Activated CD8-positive, alpha-beta memory T cell treated with anti-CD3 and anti-CD28 coated beads for 1 hour (primary cell): ENCODE results near the gene PDE6G.

ENCODE experiments used
- DNase-seq, 2 donors: peaks; one replicate each; pipeline ENCODE4 v3.0.0-alpha.2; 2020; ENCODE audit warnings: low read depth in 1 of 2; ENCODE audit errors: extremely low read depth in 1 of 2

Gene PDE6G

GRCh38 chr17:81664051-81664470 lies 7.7 kb upstream of the PDE6G start:
- no peak for DNase-seq

GRCh38 chr17:81662002-81662401 lies 5.7 kb upstream of the PDE6G start:
- no peak for DNase-seq

- no peak for DNase-seq
Measured at GRCh38 chr17:81660441-81660840, 4.1 kb upstream of the PDE6G start.

GRCh38 chr17:81659038-81659437 lies 2.7 kb upstream of the PDE6G start:
- DNase-seq, result no peak

GRCh38 chr17:81656835-81657234 lies 493 bp upstream of the PDE6G start:
- DNase-seq, result no peak

GRCh38 chr17:81655378-81656117 lies 794 bp downstream of the PDE6G start:
- no peak for DNase-seq

- no peak for DNase-seq
Measured at GRCh38 chr17:81652906-81653771, 3.2 kb downstream of the PDE6G start.

- DNase-seq, result no peak
Measured at GRCh38 chr17:81651692-81652091, 4.7 kb downstream of the PDE6G start.

- no peak for DNase-seq
Measured at GRCh38 chr17:81650951-81651350, 5.4 kb downstream of the PDE6G start.

- no peak for DNase-seq
Measured at GRCh38 chr17:81648707-81649085, 7.6 kb downstream of the PDE6G start.

- DNase-seq, result no peak
Measured at GRCh38 chr17:81648013-81648706, 8.2 kb downstream of the PDE6G start.

GRCh38 chr17:81647640-81648012 lies 8.7 kb downstream of the PDE6G start:
- DNase-seq, result no peak

GRCh38 chr17:81646869-81647600 lies 9.3 kb downstream of the PDE6G start:
- no peak for DNase-seq

GRCh38 chr17:81644976-81645952 lies 11.1 kb downstream of the PDE6G start:
- no peak for DNase-seq

- no peak for DNase-seq
Measured at GRCh38 chr17:81644496-81644895, 11.8 kb downstream of the PDE6G start.

GRCh38 chr17:81641825-81642489 lies 14.4 kb downstream of the PDE6G start:
- DNase-seq, result no peak

- DNase-seq, result no peak
Measured at GRCh38 chr17:81640011-81640410, 16.3 kb downstream of the PDE6G start.

GRCh38 chr17:81638683-81639082 lies 17.7 kb downstream of the PDE6G start:
- no peak for DNase-seq
